ENCODE results near the gene FAM110A.
A peak's percentile ranks its signal among the peaks of the same experiment; 100 is the strongest.

The FAM110A gene

DNA sequence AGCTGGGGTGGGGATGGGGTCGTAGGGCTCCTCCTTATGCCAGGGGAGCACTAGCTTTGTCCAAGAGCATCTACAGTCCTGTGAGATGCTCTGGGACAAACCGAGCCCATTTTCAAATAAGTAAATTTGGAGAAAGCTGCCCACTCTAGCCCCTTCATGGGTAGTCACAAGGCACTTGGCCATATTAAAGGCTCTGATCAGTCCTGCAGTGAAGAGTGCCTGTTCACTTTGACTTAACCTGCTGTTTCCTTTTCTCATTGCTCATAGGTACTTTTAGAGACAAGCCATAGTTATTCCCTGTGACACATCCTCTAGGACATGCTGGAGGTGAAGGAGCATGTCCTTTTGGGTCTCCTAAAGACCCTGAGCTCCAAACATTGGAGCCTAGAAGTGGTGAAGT is 38.4 kb downstream of the FAM110A start:
- Histone ChIP-seq H2BK15ac (ENCODE audit: low read length) (no peak overlapping the region), H3K36me3 (replicated peaks in 1 of 2; ENCODE audit: control insufficient read depth in 2 of 2, insufficient read depth in 2 of 2, low read length in 2 of 2) (no peaks in the 10 kb centered on the region), H3K23ac (ENCODE audit: low read depth, low read length, poor library complexity) (no peak overlapping the region), H2BK5ac (ENCODE audit: low read length) (no peak overlapping the region), H2BK12ac (ENCODE audit: low read length) (no peak overlapping the region), H3K9me3 (replicated peaks in 1 of 2; ENCODE audit: control insufficient read depth in 2 of 2, insufficient read depth in 1 of 2, low read depth in 1 of 2, low read length in 2 of 2) (no peaks in the 10 kb centered on the region), H3K4ac (ENCODE audit: low read length) (no peak overlapping the region), H2AFZ (ENCODE audit: low read length) (no peak overlapping the region), H3K4me2 (ENCODE audit: insufficient read depth, low read length, poor library complexity, severe bottlenecking) (no peak overlapping the region), H3K4me1 (ENCODE audit: control insufficient read depth in 2 of 2, insufficient read depth in 1 of 2, low read depth in 1 of 2, low read length in 2 of 2) (peaks cover 0 to 2% of the 10 kb centered on the region in 2 donors), H3K14ac (ENCODE audit: low read length) (no peak overlapping the region), H4K91ac (ENCODE audit: low read depth, low read length, poor library complexity) (no peak overlapping the region), H3K18ac (ENCODE audit: low read length) (no peak overlapping the region), H2BK120ac (ENCODE audit: low read depth, low read length) (no peak overlapping the region), H4K8ac (ENCODE audit: low read depth, low read length) (no peak overlapping the region), H2AK5ac (ENCODE audit: low read depth, low read length) (no peak overlapping the region), H3K79me1 (ENCODE audit: low read depth, low read length) (no peaks in the 10 kb centered on the region), H3K27ac (replicated peaks; ENCODE audit: low read length) (no peak overlapping the region), H3K4me3 (ENCODE audit: low read length in 2 of 2) (no peak overlapping the region), H3K9ac (ENCODE audit: low read depth, low read length, poor library complexity) (no peak overlapping the region), H3K27me3 (ENCODE audit: control insufficient read depth in 3 of 3, insufficient read depth in 3 of 3, low read depth in 1 of 3, low read length in 3 of 3) (peaks cover 0 to 4% (median 0%) of the 10 kb centered on the region in 3 experiments)
- DNase-seq (ENCODE audit: low spot score): no peak
- no CpG with 5 or more reads among the region's 2 CpGs for WGBS, 2 donors (ENCODE audit: extremely low coverage in 2 of 2, insufficient read length in 2 of 2, insufficient replicate concordance in 1 of 2)

DNA sequence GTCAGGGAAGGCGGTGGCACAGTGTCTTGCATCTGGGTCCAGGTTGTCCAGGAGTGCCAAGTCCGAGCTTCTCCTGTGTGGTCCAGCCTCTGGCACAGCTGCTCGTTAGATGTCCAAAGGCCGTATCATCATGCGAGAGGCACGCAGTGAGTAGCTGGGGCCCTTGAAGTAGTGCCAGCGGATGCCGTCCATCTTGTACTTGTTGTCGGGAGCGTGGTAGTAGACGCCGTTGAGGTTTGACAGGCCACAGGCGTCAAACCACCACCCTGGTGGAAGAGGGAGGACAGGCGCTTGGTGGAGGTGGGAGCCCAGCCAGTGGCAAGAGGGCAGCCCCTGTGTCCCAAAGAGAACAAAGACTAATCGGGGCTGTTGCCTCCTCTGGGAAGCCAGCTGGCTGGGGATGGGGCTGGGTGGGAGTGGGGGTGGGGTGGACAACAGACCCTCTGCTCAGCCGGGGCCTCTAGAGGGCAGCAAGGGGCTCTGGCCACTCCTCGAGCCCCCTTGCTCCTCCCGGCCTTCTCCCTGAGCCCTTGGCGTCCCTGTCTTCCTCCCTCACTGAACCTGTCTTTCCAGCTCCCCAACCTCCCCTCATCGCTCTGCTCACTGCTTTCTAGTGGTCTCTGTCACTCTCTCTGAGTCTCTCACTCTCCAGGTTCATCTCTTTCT is 39.5 kb downstream of the FAM110A start:
- no peak overlapping the region for H3K4ac ChIP-seq (ENCODE audit: low read length)
- no CpG with 5 or more reads among the region's 20 CpGs for WGBS, 2 donors (ENCODE audit: extremely low coverage in 2 of 2, insufficient read length in 2 of 2, insufficient replicate concordance in 1 of 2)
- H3K79me1 ChIP-seq (ENCODE audit: low read depth, low read length): no peaks in the 10 kb centered on the region

DNA sequence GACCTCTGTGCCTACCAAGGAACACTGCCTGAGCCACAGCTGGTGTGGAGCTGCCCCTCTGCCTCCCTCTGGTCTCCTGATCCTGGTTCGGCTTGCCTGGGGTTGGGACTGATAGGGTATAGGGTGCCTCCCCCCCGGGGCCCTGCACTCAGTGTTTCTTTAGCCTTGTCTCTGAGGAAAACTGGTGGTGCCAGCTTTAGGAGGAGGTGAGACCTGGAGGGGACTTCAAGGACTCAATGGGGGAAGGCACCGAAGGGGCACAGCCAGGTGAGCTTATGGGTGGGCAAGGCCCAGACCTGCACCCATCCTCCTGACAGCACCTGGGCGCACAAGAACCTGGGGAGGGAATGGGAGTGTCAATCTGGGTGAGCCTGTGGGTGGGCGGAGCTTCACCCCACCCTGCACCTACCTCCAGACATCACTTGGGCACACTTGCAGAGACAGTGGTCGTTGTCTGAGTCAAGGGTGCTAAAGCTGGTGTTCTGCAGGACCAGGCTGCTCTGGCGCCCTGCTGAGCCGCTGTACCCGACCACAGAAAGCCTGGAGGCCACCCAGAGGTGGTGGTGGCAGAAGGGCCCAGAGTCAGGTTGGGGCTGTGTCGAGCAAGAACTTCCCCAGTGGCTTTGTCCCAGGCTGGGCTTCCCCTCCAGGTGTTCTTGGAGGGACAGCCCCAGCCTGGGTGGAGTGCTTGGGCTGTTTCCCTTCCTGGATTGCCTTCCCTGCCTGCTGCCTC is 40.5 kb downstream of the FAM110A start:
- no peak overlapping the region for H3K9ac ChIP-seq (ENCODE audit: low read depth, low read length, poor library complexity)
- no peak overlapping the region for H3K27ac ChIP-seq (replicated peaks; ENCODE audit: low read length)
- no peak overlapping the region for H3K4me3 ChIP-seq (ENCODE audit: low read length in 2 of 2)
- no peak overlapping the region for H2AFZ ChIP-seq (ENCODE audit: low read length)
- no peak overlapping the region for H3K23ac ChIP-seq (ENCODE audit: low read depth, low read length, poor library complexity)
- H2BK5ac ChIP-seq (ENCODE audit: low read length): no peak overlapping the region
- H2BK15ac ChIP-seq (ENCODE audit: low read length): no peak overlapping the region
- H3K14ac ChIP-seq (ENCODE audit: low read length): no peak overlapping the region
- H2BK12ac ChIP-seq (ENCODE audit: low read length): no peak overlapping the region
- no peak overlapping the region for H2AK5ac ChIP-seq (ENCODE audit: low read depth, low read length)
- no peak overlapping the region for H3K4me2 ChIP-seq (ENCODE audit: insufficient read depth, low read length, poor library complexity, severe bottlenecking)
- no peak for DNase-seq (ENCODE audit: low spot score)
- H3K4me1 ChIP-seq (ENCODE audit: control insufficient read depth in 2 of 2, insufficient read depth in 1 of 2, low read depth in 1 of 2, low read length in 2 of 2): peaks cover 0 to 2% of the 10 kb centered on the region in 2 donors
- WGBS, 2 donors (ENCODE audit: extremely low coverage in 2 of 2, insufficient read length in 2 of 2, insufficient replicate concordance in 1 of 2): no CpG with 5 or more reads among the region's 10 CpGs
- H3K9me3 ChIP-seq (replicated peaks in 1 of 2; ENCODE audit: control insufficient read depth in 2 of 2, insufficient read depth in 1 of 2, low read depth in 1 of 2, low read length in 2 of 2): no peaks in the 10 kb centered on the region
- no peak overlapping the region for H3K4ac ChIP-seq (ENCODE audit: low read length)
- H3K18ac ChIP-seq (ENCODE audit: low read length): peak overlapping the region; percentile 48
- H2BK120ac ChIP-seq (ENCODE audit: low read depth, low read length): no peak overlapping the region
- peaks cover 0 to 4% (median 0%) of the 10 kb centered on the region in 3 experiments for H3K27me3 ChIP-seq (ENCODE audit: control insufficient read depth in 3 of 3, insufficient read depth in 3 of 3, low read depth in 1 of 3, low read length in 3 of 3)
- no peaks in the 10 kb centered on the region for H3K79me1 ChIP-seq (ENCODE audit: low read depth, low read length)
- no peak overlapping the region for H4K8ac ChIP-seq (ENCODE audit: low read depth, low read length)
- H4K91ac ChIP-seq (ENCODE audit: low read depth, low read length, poor library complexity): no peak overlapping the region
- no peaks in the 10 kb centered on the region for H3K36me3 ChIP-seq (replicated peaks in 1 of 2; ENCODE audit: control insufficient read depth in 2 of 2, insufficient read depth in 2 of 2, low read length in 2 of 2)

More for the DNA sequence above, 39.5 kb downstream of the FAM110A start:
- Histone ChIP-seq H2AFZ (ENCODE audit: low read length) (peak overlapping the region; percentile 33), H3K9ac (ENCODE audit: low read depth, low read length, poor library complexity) (no peak overlapping the region), H2AK5ac (ENCODE audit: low read depth, low read length) (no peak overlapping the region), H2BK5ac (ENCODE audit: low read length) (no peak overlapping the region), H3K27me3 (ENCODE audit: control insufficient read depth in 3 of 3, insufficient read depth in 3 of 3, low read depth in 1 of 3, low read length in 3 of 3) (peaks cover 0 to 4% (median 0%) of the 10 kb centered on the region in 3 experiments), H3K23ac (ENCODE audit: low read depth, low read length, poor library complexity) (no peak overlapping the region), H3K36me3 (replicated peaks in 1 of 2; ENCODE audit: control insufficient read depth in 2 of 2, insufficient read depth in 2 of 2, low read length in 2 of 2) (no peaks in the 10 kb centered on the region), H4K8ac (ENCODE audit: low read depth, low read length) (no peak overlapping the region), H2BK15ac (ENCODE audit: low read length) (no peak overlapping the region), H3K4me1 (ENCODE audit: control insufficient read depth in 2 of 2, insufficient read depth in 1 of 2, low read depth in 1 of 2, low read length in 2 of 2) (peaks cover 0 to 2% of the 10 kb centered on the region in 2 donors), H3K4me3 (ENCODE audit: low read length in 2 of 2) (no peak overlapping the region), H3K14ac (ENCODE audit: low read length) (no peak overlapping the region), H2BK12ac (ENCODE audit: low read length) (no peak overlapping the region), H3K9me3 (replicated peaks in 1 of 2; ENCODE audit: control insufficient read depth in 2 of 2, insufficient read depth in 1 of 2, low read depth in 1 of 2, low read length in 2 of 2) (no peaks in the 10 kb centered on the region), H2BK120ac (ENCODE audit: low read depth, low read length) (no peak overlapping the region), H3K4me2 (ENCODE audit: insufficient read depth, low read length, poor library complexity, severe bottlenecking) (no peak overlapping the region), H3K18ac (ENCODE audit: low read length) (peak overlapping the region; percentile 9), H3K27ac (replicated peaks; ENCODE audit: low read length) (no peak overlapping the region), H4K91ac (ENCODE audit: low read depth, low read length, poor library complexity) (no peak overlapping the region)
- DNase-seq (ENCODE audit: low spot score): no peak

DNA sequence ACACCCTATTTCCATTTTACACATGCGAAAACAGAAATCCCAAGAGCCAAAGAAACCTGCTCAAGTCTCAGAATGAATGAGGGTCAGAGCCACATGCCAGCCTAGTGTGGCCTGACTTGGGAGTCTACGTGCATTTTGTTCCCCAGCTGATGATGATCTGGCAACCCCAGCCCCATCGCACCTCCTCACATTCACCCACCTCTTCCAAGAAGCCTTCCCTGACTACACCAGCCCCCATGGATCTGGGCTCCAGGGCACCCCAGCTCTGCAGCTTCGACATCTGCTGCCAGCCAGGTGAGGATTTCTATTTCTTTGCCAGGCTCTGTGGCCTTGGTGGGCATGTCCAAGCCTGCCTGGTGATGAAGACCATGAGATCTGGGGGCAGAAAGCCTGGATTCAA is 41.6 kb downstream of the FAM110A start:
- Histone ChIP-seq H3K23ac (ENCODE audit: low read depth, low read length, poor library complexity) (no peak overlapping the region), H3K36me3 (replicated peaks in 1 of 2; ENCODE audit: control insufficient read depth in 2 of 2, insufficient read depth in 2 of 2, low read length in 2 of 2) (no peaks in the 10 kb centered on the region), H3K4me3 (ENCODE audit: low read length in 2 of 2) (no peak overlapping the region), H3K9me3 (replicated peaks in 1 of 2; ENCODE audit: control insufficient read depth in 2 of 2, insufficient read depth in 1 of 2, low read depth in 1 of 2, low read length in 2 of 2) (no peaks in the 10 kb centered on the region), H2BK5ac (ENCODE audit: low read length) (no peak overlapping the region), H3K27ac (replicated peaks; ENCODE audit: low read length) (no peak overlapping the region), H3K4me2 (ENCODE audit: insufficient read depth, low read length, poor library complexity, severe bottlenecking) (no peak overlapping the region), H2BK120ac (ENCODE audit: low read depth, low read length) (no peak overlapping the region), H3K9ac (ENCODE audit: low read depth, low read length, poor library complexity) (no peak overlapping the region), H3K79me1 (ENCODE audit: low read depth, low read length) (no peaks in the 10 kb centered on the region), H3K27me3 (ENCODE audit: control insufficient read depth in 3 of 3, insufficient read depth in 3 of 3, low read depth in 1 of 3, low read length in 3 of 3) (peaks cover 0 to 4% (median 0%) of the 10 kb centered on the region in 3 experiments), H3K14ac (ENCODE audit: low read length) (no peak overlapping the region), H2AFZ (ENCODE audit: low read length) (no peak overlapping the region), H3K4ac (ENCODE audit: low read length) (no peak overlapping the region), H4K91ac (ENCODE audit: low read depth, low read length, poor library complexity) (no peak overlapping the region), H3K4me1 (ENCODE audit: control insufficient read depth in 2 of 2, insufficient read depth in 1 of 2, low read depth in 1 of 2, low read length in 2 of 2) (peaks cover 0 to 2% of the 10 kb centered on the region in 2 donors), H2BK15ac (ENCODE audit: low read length) (no peak overlapping the region), H2BK12ac (ENCODE audit: low read length) (no peak overlapping the region), H3K18ac (ENCODE audit: low read length) (no peak overlapping the region), H4K8ac (ENCODE audit: low read depth, low read length) (no peak overlapping the region), H2AK5ac (ENCODE audit: low read depth, low read length) (no peak overlapping the region)
- no peak for DNase-seq (ENCODE audit: low spot score)
- no CpG with 5 or more reads among the region's 4 CpGs for WGBS, 2 donors (ENCODE audit: extremely low coverage in 2 of 2, insufficient read length in 2 of 2, insufficient replicate concordance in 1 of 2)
